Uterus (tissue), 4 donors: ENCODE measurements around the gene SV2A. TPM values are rescaled to one million over a fixed set of nuclear protein-coding genes. Genes with fewer than 3 reads are reported as not detected.
"Not testable (repeated sequence)": the region's sequence is repeated elsewhere in the genome, so short reads cannot be mapped to it uniquely, and the experiment has no call there.

Experiments used
- DNase-seq, 2 donors: peaks; one replicate each; pipeline ENCODE4 v3.0.0-alpha.2; 2019 to 2020
- H3K27ac ChIP-seq, 2 donors: fragments of 200-600 bp; sonication (generic); 1 replicate in 1 of 2; 2 replicates in 1 of 2; pipeline ENCODE4 v1.5.1; 2016 to 2018
- H3K27me3 ChIP-seq, 2 donors: fragments of 200-600 bp; sonication (generic); one replicate each; pipeline ENCODE4 v1.5.1; 2018 to 2019; ENCODE audit warnings: control low read depth in 1 of 2
- H3K36me3 ChIP-seq, 2 donors: fragments of 200-600 bp; sonication (generic); one replicate each; pipeline ENCODE4 v1.5.1; 2019; ENCODE audit warnings: control low read depth in 1 of 2
- H3K4me1 ChIP-seq, 2 donors: fragments of 200-600 bp; sonication (generic); one replicate each; pipeline ENCODE4 v1.5.1; 2018 to 2019; ENCODE audit warnings: control low read depth in 1 of 2
- H3K4me3 ChIP-seq, 2 donors: fragments of 200-600 bp; sonication (generic); 1 replicate in 1 of 2; 2 replicates in 1 of 2; pipeline ENCODE4 v1.5.1; 2018 to 2019; ENCODE audit warnings: mild to moderate bottlenecking in 1 of 2
- H3K9me3 ChIP-seq, 2 donors: fragments of 200-600 bp; sonication (generic); one replicate each; pipeline ENCODE4 v1.5.1; 2019; ENCODE audit warnings: control low read depth in 1 of 2
- CTCF ChIP-seq, 4 experiments: fragments of 200-600 bp in 2 of 4; fragments of 450-650 bp in 2 of 4; sonication (generic) in 2 of 4; IDR thresholded peaks; one replicate each; pipeline ENCODE4 v1.5.1; 2016 to 2019; ENCODE audit warnings: antibody characterized with exemption in 4 of 4, mild to moderate bottlenecking in 2 of 4, moderate library complexity in 1 of 4
- POLR2A ChIP-seq, 2 donors: fragments of 450-650 bp; IDR thresholded peaks; one replicate each; pipeline ENCODE4 v1.6.1; 2016; ENCODE audit warnings: antibody characterized with exemption in 2 of 2, mild to moderate bottlenecking in 1 of 2, moderate library complexity in 1 of 2
- intact Hi-C: fragments of 100-400 bp; cut with DNase I; formaldehyde crosslinking; loops from one replicate; pipeline ENCODE4 v1.15.1; 2023; ENCODE audit warnings: low total_unique reads
- total RNA-seq, 4 donors: library from RNA; depleted of rRNA in 3 of 4; stranded (reverse); fragments of >200 nt in 3 of 4; gene quantifications; one replicate each; pipeline versions ENCODE4 v1.1.0 to v1.2.4, GENCODE V29; 2014 to 2023
- donor health status: DM: yes; HTN: yes; CAD: no.

SV2A gene
- total RNA-seq, 4 donors from 2014 or later: 1.5 to 22.6 (median 12.0) TPM

DNA sequence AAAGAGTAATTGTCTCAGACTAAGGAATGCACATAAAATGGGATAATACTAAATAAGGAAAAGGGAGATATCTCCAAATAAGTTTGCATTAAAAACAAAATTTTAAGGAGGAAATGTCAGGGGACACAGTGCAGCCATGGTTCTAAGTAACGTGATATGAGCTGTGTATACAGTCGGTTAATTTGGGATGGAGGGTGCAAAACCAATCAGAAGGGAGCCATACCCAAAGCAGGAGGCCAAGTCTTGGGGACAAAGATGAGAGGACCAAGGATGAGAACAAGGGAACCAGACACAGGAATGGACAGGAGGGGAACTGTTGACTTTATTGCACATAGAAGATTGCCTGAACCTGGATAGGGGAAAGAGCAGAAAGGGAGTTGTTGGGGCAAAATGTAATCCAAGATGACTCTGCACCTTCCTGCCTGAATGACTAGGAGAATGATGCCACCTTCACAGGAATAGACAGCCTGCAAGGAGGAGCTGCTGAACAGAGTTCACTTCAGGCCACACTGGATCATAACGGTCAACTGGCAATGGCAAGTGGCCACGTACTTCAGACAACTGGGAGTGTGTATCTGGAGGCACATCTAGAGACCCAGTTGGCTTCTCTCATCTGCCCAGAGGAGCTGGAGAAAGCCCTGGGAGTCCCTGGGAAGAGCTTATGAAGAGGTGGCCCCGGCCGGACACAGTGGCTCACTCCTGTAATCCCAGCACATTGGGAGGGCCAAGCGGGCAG, 40.3 kb downstream of the SV2A start:
- DNase-seq: no peak
- no peaks in the 10 kb centered on the region for H3K4me1 ChIP-seq
- no peak overlapping the region for H3K4me3 ChIP-seq
- no peaks in the 10 kb centered on the region for H3K27me3 ChIP-seq
- no peaks in the 10 kb centered on the region for H3K36me3 ChIP-seq
- intact Hi-C loops: no loop called here
- TF ChIP-seq CTCF (IDR thresholded peaks at IDR 0.05) (no peak), POLR2A (IDR thresholded peaks at IDR 0.05) (no peak)
- H3K9me3 ChIP-seq: no peaks in the 10 kb centered on the region
- no peak overlapping the region for H3K27ac ChIP-seq

- H3K9me3 ChIP-seq, H3K36me3 ChIP-seq, DNase-seq, H3K27ac ChIP-seq, intact Hi-C loops, H3K4me1 ChIP-seq, H3K4me3 ChIP-seq, H3K27me3 ChIP-seq: not testable (repeated sequence)
Measured at GRCh38 chr1:149873060-149873459, 44.6 kb downstream of the SV2A start.

DNA sequence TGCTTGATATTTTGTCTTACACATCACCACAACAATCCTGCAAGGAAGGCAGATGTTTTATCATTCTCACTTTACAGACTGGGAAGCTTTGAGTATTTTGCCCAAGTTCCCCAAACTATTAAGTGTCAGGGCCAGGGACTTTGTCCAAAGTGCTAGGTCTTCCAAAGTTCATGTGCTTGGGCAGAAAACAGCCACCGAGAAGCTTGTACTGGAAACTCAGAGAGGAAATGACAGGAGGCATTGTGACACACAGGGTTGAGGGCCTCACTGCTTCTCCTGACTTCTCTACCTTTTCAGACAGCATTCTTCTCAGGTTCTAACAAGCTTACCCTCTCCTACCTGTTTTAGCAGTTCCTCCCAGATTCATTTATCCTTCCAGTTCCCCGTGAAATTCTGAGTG, 50.8 kb downstream of the SV2A start:
- H3K36me3 ChIP-seq, H3K4me3 ChIP-seq, H3K4me1 ChIP-seq, H3K27ac ChIP-seq, intact Hi-C loops, DNase-seq, H3K27me3 ChIP-seq, H3K9me3 ChIP-seq: not testable (repeated sequence)

GRCh38 chr1:149861497-149862054, 56.1 kb downstream of the SV2A start:
- H3K4me1 ChIP-seq, intact Hi-C loops, H3K9me3 ChIP-seq, H3K4me3 ChIP-seq, H3K27me3 ChIP-seq, H3K36me3 ChIP-seq, DNase-seq, H3K27ac ChIP-seq: not testable (repeated sequence)

DNA sequence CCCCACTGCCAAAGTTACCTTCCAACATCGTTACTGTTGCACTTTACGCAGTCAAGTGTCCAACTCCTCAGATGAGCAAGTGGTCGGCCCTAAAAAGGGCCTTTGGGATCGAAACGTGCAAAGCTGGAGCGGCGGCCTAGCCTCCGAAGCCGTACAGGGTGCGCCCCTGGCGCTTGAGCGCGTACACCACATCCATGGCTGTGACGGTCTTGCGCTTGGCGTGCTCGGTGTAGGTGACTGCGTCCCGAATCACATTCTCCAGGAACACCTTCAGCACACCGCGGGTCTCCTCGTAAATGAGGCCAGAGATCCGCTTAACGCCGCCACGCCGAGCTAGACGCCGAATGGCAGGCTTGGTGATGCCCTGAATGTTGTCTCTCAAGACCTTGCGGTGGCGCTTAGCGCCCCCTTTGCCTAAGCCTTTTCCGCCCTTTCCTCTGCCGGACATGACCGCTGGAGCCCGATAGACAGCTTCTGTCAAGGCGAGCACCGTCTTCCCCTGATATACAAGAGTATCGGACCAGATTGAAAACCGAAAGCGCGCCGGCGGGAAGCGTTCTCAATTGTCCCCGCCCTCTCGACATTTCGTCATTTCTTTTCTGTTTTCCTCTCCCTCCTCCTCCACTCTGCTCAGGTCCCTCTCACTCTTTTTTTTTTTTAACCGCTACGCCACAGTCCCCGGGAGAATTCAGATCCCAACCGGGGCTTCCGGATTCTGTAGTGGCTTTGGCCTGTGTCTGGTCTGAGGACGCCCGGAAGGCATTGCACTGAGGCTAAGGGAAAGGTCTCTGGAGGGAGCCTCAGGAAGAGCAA, 56.8 kb downstream of the SV2A start:
- H3K36me3 ChIP-seq, H3K27ac ChIP-seq, H3K4me3 ChIP-seq, H3K27me3 ChIP-seq, intact Hi-C loops, H3K9me3 ChIP-seq, DNase-seq, H3K4me1 ChIP-seq: not testable (repeated sequence)

DNA sequence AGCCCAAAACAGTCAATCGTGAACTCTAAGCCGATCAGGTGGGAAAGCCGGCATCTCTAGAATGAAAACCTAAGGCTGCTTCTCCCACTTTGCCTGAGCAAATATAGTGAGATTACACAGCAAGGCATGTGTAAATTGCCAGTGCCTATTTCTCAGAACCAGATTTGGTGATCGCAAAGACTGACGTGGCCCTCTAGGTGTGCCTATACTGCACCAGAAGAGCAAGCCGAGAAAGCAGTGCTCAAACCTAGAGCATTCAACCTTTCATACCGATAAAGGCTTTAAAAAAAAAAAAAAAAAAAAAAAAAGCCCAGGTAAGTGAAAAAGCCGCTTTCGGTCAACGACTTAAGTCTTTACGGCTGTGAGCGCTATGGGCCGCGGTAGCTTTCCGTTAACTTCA, 57.4 kb downstream of the SV2A start:
- intact Hi-C loops, H3K27me3 ChIP-seq, H3K4me3 ChIP-seq, DNase-seq, H3K4me1 ChIP-seq, H3K27ac ChIP-seq, H3K36me3 ChIP-seq, H3K9me3 ChIP-seq: not testable (repeated sequence)

Other genes starting within 250 kb of the SV2A start
- gene FCGR1A, start 135.2 kb downstream of the SV2A start, total RNA-seq: 1 to 10 TPM in 3 of 4 donors, not detected in 1; 1.5 to 3.9 (median 1.6) TPM
- gene BOLA1, start 18.3 kb downstream of the SV2A start, total RNA-seq: 10 to 100 TPM in 3 of 4 donors, 1 to 10 TPM in 1; 2.1 to 51.2 (median 15.3) TPM
- gene SF3B4, start 10.0 kb upstream of the SV2A start, total RNA-seq: 10 to 100 TPM; 10.9 to 64.6 (median 15.6) TPM
- 10 to 100 TPM in 3 of 4 donors, 1 to 10 TPM in 1; 6.4 to 48.2 (median 32.1) TPM for gene MTMR11, start 19.0 kb upstream of the SV2A start, total RNA-seq
- gene OTUD7B, start 92.9 kb upstream of the SV2A start, total RNA-seq: 10 to 100 TPM in 3 of 4 donors, 1 to 10 TPM in 1; 9.7 to 44.9 (median 28.8) TPM
- 10 to 100 TPM; 28.4 to 86.3 (median 66.9) TPM for gene VPS45, start 149.9 kb upstream of the SV2A start, total RNA-seq
- 10 to 100 TPM; 18.4 to 95.6 (median 36.2) TPM for gene PLEKHO1, start 232.1 kb upstream of the SV2A start, total RNA-seq